Measurements from ENCODE around the gene BOLA2B.

BOLA2B gene

DNA sequence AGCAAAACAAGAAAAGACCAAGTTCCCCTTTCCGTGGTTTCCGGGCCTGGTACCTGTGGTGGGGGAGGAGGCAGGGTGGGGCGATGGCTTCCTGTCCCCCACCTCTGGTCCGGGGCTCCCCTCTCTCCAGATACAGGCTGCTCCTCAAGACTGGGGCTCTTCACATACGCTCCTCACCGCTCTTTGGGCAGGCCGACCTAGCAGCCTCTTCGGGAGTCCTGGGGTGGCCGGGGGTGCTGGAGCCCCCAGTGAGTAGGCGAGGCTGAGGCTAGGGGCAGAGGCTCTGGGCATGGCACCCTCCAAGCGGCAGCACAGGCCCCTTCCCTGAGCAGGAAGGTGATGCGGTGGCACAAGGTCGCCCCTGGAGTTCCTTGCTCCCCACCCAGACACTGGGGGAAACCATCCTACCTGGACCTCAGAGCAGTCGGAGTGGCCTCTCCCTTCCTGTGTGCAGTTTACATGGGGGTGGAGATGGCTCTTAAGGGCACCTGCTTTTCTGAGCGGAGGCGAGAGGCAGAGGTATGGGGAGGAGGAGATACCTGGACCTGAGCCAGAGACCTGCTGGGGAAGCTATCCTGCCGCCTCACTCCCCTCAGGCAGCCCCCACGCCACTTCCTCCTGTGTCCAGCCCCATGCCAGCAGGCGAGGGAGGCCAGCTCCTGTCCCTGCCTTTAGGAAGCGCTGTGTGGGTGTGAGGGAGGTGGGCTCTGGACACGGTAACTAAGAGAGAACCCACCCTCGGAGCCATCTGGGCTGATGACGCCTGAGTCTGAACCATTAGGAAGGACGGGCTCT lies 9.2 kb downstream of the BOLA2B start:
- Histone ChIP-seq H3K79me2 (ENCODE audit: low read length) (peaks cover 49% of the 10 kb centered on the region), H3K9me3 (replicated peaks; ENCODE audit: insufficient read depth, low read length) (no peaks in the 10 kb centered on the region), H2AFZ (ENCODE audit: low read length) (0 out of 2 replicates have a peak overlapping the region, but pooled peaks have one; percentile 30), H3K9ac (ENCODE audit: low read length) (peak overlapping the region; percentile 87), H3K9me2 (replicated peaks; ENCODE audit: insufficient read depth, low read length) (no peaks in the 10 kb centered on the region), H3F3A (ENCODE audit: insufficient read depth, low read length) (peaks cover 41% of the 10 kb centered on the region; the same call in 1 of the 2 replicates), H3K36me3 (replicated peaks; ENCODE audit: insufficient read depth, low read length) (no peaks in the 10 kb centered on the region; the same call in 1 of the 2 replicates), H3K4me2 (ENCODE audit: low read depth, low read length) (peak overlapping the region; percentile 98), H3K4me3 (ENCODE audit: low read length) (peak overlapping the region; percentile 98), H3K27me3 (replicated peaks; ENCODE audit: insufficient read depth, low read length) (no peaks in the 10 kb centered on the region), H3K27ac (ENCODE audit: low read length) (peak overlapping the region; percentile 92), H4K20me1 (ENCODE audit: insufficient read depth, low read length) (no peaks in the 10 kb centered on the region), H3K4me1 (ENCODE audit: low read length) (peaks cover 31% of the 10 kb centered on the region)
- TF ChIP-seq, protein P1, sequence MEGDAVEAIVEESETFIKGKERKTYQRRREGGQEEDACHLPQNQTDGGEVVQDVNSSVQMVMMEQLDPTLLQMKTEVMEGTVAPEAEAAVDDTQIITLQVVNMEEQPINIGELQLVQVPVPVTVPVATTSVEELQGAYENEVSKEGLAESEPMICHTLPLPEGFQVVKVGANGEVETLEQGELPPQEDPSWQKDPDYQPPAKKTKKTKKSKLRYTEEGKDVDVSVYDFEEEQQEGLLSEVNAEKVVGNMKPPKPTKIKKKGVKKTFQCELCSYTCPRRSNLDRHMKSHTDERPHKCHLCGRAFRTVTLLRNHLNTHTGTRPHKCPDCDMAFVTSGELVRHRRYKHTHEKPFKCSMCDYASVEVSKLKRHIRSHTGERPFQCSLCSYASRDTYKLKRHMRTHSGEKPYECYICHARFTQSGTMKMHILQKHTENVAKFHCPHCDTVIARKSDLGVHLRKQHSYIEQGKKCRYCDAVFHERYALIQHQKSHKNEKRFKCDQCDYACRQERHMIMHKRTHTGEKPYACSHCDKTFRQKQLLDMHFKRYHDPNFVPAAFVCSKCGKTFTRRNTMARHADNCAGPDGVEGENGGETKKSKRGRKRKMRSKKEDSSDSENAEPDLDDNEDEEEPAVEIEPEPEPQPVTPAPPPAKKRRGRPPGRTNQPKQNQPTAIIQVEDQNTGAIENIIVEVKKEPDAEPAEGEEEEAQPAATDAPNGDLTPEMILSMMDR (IDR thresholded peaks at IDR 0.05; ENCODE audit: low read length), result no peak
- TF ChIP-seq EZH2phosphoT487 (IDR thresholded peaks at IDR 0.05; ENCODE audit: low read length) (no peak), EZH2 (optimal IDR thresholded peaks at IDR 0.05; ENCODE audit: low read depth, low read length) (no peak)
- DNase-seq, result peak; percentile 83

GRCh38 chr16:30183233-30184095 lies 10.0 kb downstream of the BOLA2B start, which contains the start of gene CORO1A:
Gene CORO1A, plus strand, starts transcription at chr16:30183602. Its CDS starts 1,608 bp downstream, at chr16:30185210.
- H2AFZ ChIP-seq (ENCODE audit: low read length), result peak within 1 kb of the TSS; percentile 96
- no peaks in the 10 kb centered on the region; the same call in 1 of the 2 replicates for H3K36me3 ChIP-seq (replicated peaks; ENCODE audit: insufficient read depth, low read length)
- no peak for TF ChIP-seq EZH2phosphoT487 (IDR thresholded peaks at IDR 0.05; ENCODE audit: low read length)
- TF ChIP-seq, protein P1 (IDR thresholded peaks at IDR 0.05; ENCODE audit: low read length), result no peak
- TF ChIP-seq EZH2 (optimal IDR thresholded peaks at IDR 0.05; ENCODE audit: low read depth, low read length), result no peak

GRCh38 chr16:30180741-30181140 lies 12.7 kb downstream of the BOLA2B start:
- Histone ChIP-seq H3K27me3 (replicated peaks; ENCODE audit: insufficient read depth, low read length) (no peaks in the 10 kb centered on the region), H3K36me3 (replicated peaks; ENCODE audit: insufficient read depth, low read length) (no peaks in the 10 kb centered on the region), H3K4me2 (ENCODE audit: low read depth, low read length) (no peak overlapping the region), H2AFZ (ENCODE audit: low read length) (no peak overlapping the region), H3K9me2 (replicated peaks; ENCODE audit: insufficient read depth, low read length) (no peaks in the 10 kb centered on the region), H3K4me3 (ENCODE audit: low read length) (no peak overlapping the region), H3F3A (ENCODE audit: insufficient read depth, low read length) (peaks cover 23% of the 10 kb centered on the region; the same call in 1 of the 2 replicates), H3K27ac (ENCODE audit: low read length) (no peak overlapping the region), H3K9ac (ENCODE audit: low read length) (no peak overlapping the region), H3K4me1 (ENCODE audit: low read length) (peaks cover 13% of the 10 kb centered on the region), H3K9me3 (replicated peaks; ENCODE audit: insufficient read depth, low read length) (no peaks in the 10 kb centered on the region), H3K79me2 (ENCODE audit: low read length) (peaks cover 24% of the 10 kb centered on the region), H4K20me1 (ENCODE audit: insufficient read depth, low read length) (no peaks in the 10 kb centered on the region)
- DNase-seq, result no peak
- TF ChIP-seq EZH2 (optimal IDR thresholded peaks at IDR 0.05; ENCODE audit: low read depth, low read length) (no peak), EZH2phosphoT487 (IDR thresholded peaks at IDR 0.05; ENCODE audit: low read length) (no peak)
- TF ChIP-seq, protein P1 (IDR thresholded peaks at IDR 0.05; ENCODE audit: low read length), result no peak

More at GRCh38 chr16:30183233-30184095, 10.0 kb downstream of the BOLA2B start, which contains the start of gene CORO1A:
- no peaks in the 10 kb centered on the region for H3K9me2 ChIP-seq (replicated peaks; ENCODE audit: insufficient read depth, low read length)
- peak within 1 kb of the TSS; percentile 98 for H3K4me3 ChIP-seq (ENCODE audit: low read length)
- H3K4me2 ChIP-seq (ENCODE audit: low read depth, low read length), result peak within 1 kb of the TSS; percentile 98
- H3K9ac ChIP-seq (ENCODE audit: low read length), result peak within 1 kb of the TSS; percentile 87
- peak within 1 kb of the TSS; percentile 92 for H3K27ac ChIP-seq (ENCODE audit: low read length)
- H3K27me3 ChIP-seq (replicated peaks; ENCODE audit: insufficient read depth, low read length), result no peaks in the 10 kb centered on the region
- peaks cover 41% of the 10 kb centered on the region; the same call in 1 of the 2 replicates for H3F3A ChIP-seq (ENCODE audit: insufficient read depth, low read length)
- H3K4me1 ChIP-seq (ENCODE audit: low read length), result peaks cover 31% of the 10 kb centered on the region
- H3K9me3 ChIP-seq (replicated peaks; ENCODE audit: insufficient read depth, low read length), result no peaks in the 10 kb centered on the region
- no peaks in the 10 kb centered on the region for H4K20me1 ChIP-seq (ENCODE audit: insufficient read depth, low read length)
- peak; percentile 88 for DNase-seq
- peaks cover 49% of the 10 kb centered on the region for H3K79me2 ChIP-seq (ENCODE audit: low read length)
